ENCODE results near the gene MRGPRX2. TPM values are rescaled to one million over a fixed set of nuclear protein-coding genes. Genes with fewer than 3 reads are reported as not detected.

MRGPRX2 gene
- polyA plus RNA-seq, 1 donor from 2014 or later = not detected

- Histone ChIP-seq H4K20me1 (ENCODE audit: insufficient read depth) (no peaks in the 10 kb centered on the region), H3K36me3 (ENCODE audit: insufficient read depth, low read length) (no peaks in the 10 kb centered on the region), H3K4me2 (ENCODE audit: low read length) (no peak overlapping the region), H3K27me3 (ENCODE audit: insufficient read depth, low read depth, low read length) (no peaks in the 10 kb centered on the region), H3K9ac (ENCODE audit: low read length) (no peak overlapping the region), H3K27ac (ENCODE audit: low read length) (no peak overlapping the region), H3K9me3 (ENCODE audit: low read length) (no peaks in the 10 kb centered on the region), H2AFZ (ENCODE audit: low read depth, low read length) (no peak overlapping the region), H3F3A (ENCODE audit: insufficient read depth, low read length, poor library complexity, severe bottlenecking) (no peaks in the 10 kb centered on the region), H3K79me2 (replicated peaks; ENCODE audit: insufficient read depth, low read length) (no peaks in the 10 kb centered on the region), H3K4me3 (ENCODE audit: low read length) (no peak overlapping the region), H3K9me2 (ENCODE audit: insufficient read depth, low read length) (no peaks in the 10 kb centered on the region)
- TF ChIP-seq SMC3 (conservative IDR thresholded peaks at IDR 0.05; ENCODE audit: poor library complexity) (no peak), RAD21 (conservative IDR thresholded peaks at IDR 0.05) (no peak), MXI1 (conservative IDR thresholded peaks at IDR 0.05; ENCODE audit: poor library complexity, severe bottlenecking) (no peak), CTCF (IDR thresholded peaks at IDR 0.05; ENCODE audit: poor library complexity, severe bottlenecking) (no peak), EP300 (conservative IDR thresholded peaks at IDR 0.05; ENCODE audit: poor library complexity, severe bottlenecking) (no peak), POLR2AphosphoS5 (IDR thresholded peaks at IDR 0.05) (no peak), EZH2 (IDR thresholded peaks at IDR 0.05; ENCODE audit: borderline replicate concordance, insufficient read depth, low read length, poor library complexity, severe bottlenecking) (no peak), REST (IDR thresholded peaks at IDR 0.05; ENCODE audit: borderline replicate concordance) (no peak), TAF1 (IDR thresholded peaks at IDR 0.05; ENCODE audit: low read depth) (no peak)
Measured at GRCh38 chr11:19055016-19055415, 5.5 kb downstream of the MRGPRX2 start.

DNA sequence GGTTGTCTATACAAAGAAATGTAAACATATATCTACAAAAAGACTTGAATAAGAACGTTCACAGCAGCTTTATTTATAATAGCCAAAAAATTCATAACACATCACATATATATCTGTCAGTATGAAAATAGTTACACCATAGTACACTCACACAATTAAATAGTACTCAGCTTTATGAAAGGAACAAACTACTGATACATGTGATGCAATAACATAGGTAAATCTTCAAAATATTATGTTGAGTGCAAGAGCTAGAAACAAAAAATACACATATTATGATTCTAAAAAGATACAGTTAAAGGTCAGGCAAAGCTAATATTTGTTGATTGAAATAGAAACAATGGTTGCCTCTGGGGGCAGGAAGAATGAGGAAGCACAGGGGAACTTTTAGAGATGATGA lies 6.6 kb downstream of the MRGPRX2 start:
- Histone ChIP-seq H3K27ac (ENCODE audit: low read length) (no peak overlapping the region), H3K9ac (ENCODE audit: low read length) (no peak overlapping the region), H3K9me2 (ENCODE audit: insufficient read depth, low read length) (no peaks in the 10 kb centered on the region), H3K27me3 (ENCODE audit: insufficient read depth, low read depth, low read length) (no peaks in the 10 kb centered on the region), H3K9me3 (ENCODE audit: low read length) (no peaks in the 10 kb centered on the region), H3K4me2 (ENCODE audit: low read length) (no peak overlapping the region), H3F3A (ENCODE audit: insufficient read depth, low read length, poor library complexity, severe bottlenecking) (no peaks in the 10 kb centered on the region), H3K79me2 (replicated peaks; ENCODE audit: insufficient read depth, low read length) (no peaks in the 10 kb centered on the region), H3K36me3 (ENCODE audit: insufficient read depth, low read length) (no peaks in the 10 kb centered on the region), H3K4me3 (ENCODE audit: low read length) (no peak overlapping the region), H2AFZ (ENCODE audit: low read depth, low read length) (no peak overlapping the region), H4K20me1 (ENCODE audit: insufficient read depth) (no peaks in the 10 kb centered on the region)
- TF ChIP-seq EZH2 (IDR thresholded peaks at IDR 0.05; ENCODE audit: borderline replicate concordance, insufficient read depth, low read length, poor library complexity, severe bottlenecking) (no peak), RAD21 (conservative IDR thresholded peaks at IDR 0.05) (no peak), POLR2AphosphoS5 (IDR thresholded peaks at IDR 0.05) (no peak), TAF1 (IDR thresholded peaks at IDR 0.05; ENCODE audit: low read depth) (no peak), SMC3 (conservative IDR thresholded peaks at IDR 0.05; ENCODE audit: poor library complexity) (no peak), CTCF (IDR thresholded peaks at IDR 0.05; ENCODE audit: poor library complexity, severe bottlenecking) (no peak), MXI1 (conservative IDR thresholded peaks at IDR 0.05; ENCODE audit: poor library complexity, severe bottlenecking) (no peak), EP300 (conservative IDR thresholded peaks at IDR 0.05; ENCODE audit: poor library complexity, severe bottlenecking) (no peak), REST (IDR thresholded peaks at IDR 0.05; ENCODE audit: borderline replicate concordance) (no peak)

Data from neural cell (in vitro differentiated cells).